A673 (cell line): Measurements from ENCODE around the gene DDAH1. TPM values are rescaled to one million over a fixed set of nuclear protein-coding genes. Genes with fewer than 3 reads are reported as not detected.

Experiments used
- BruUV-seq: library from RNA; stranded (reverse); fragments of 400-500 nt; replicated peaks from 2 replicates; lab custom pipeline; 2021; lab: Mats Ljungman, UMichigan
- CTCF ChIA-PET: fragments of 300-600 bp; sonication (Branson Sonifier 250); formaldehyde crosslinking; loops from one replicate; lab custom pipeline; 2022; ENCODE audit warnings: antibody characterized with exemption; lab: Charles Lee
- POLR2A ChIA-PET: fragments of 300-600 bp; sonication (Branson Sonifier 250); formaldehyde crosslinking; loops from one replicate; lab custom pipeline; 2022; ENCODE audit warnings: antibody characterized with exemption; ENCODE audit not compliant: low non-redundant PET; lab: Charles Lee
- DNase-seq: peaks from one replicate; pipeline ENCODE4 v3.0.0-alpha.2; 2015; ENCODE audit warnings: low spot score
- H3K27ac ChIP-seq: fragments of 200-600 bp; sonication (generic); 2 replicates; pipeline ENCODE4 v1.5.1; 2016; ENCODE audit warnings: mixed run types, low read depth, mild to moderate bottlenecking, mixed read lengths, antibody characterized with exemption, low read length; ENCODE audit not compliant: poor library complexity, severe bottlenecking
- H3K27me3 ChIP-seq: fragments of 200-600 bp; sonication (generic); replicated peaks from 2 replicates; pipeline ENCODE4 v1.6.1; 2017; ENCODE audit warnings: mixed run types, low read depth, mild to moderate bottlenecking, mixed read lengths, antibody characterized with exemption, low read length; ENCODE audit not compliant: insufficient read depth, poor library complexity
- H3K36me3 ChIP-seq: fragments of 200-600 bp; sonication (generic); 2 replicates; pipeline ENCODE4 v1.6.1; 2016; ENCODE audit warnings: mixed run types, mild to moderate bottlenecking, mixed read lengths, antibody characterized with exemption, low read length; ENCODE audit not compliant: insufficient read depth, poor library complexity, severe bottlenecking
- H3K4me1 ChIP-seq: fragments of 200-600 bp; sonication (generic); 2 replicates; pipeline ENCODE4 v1.6.1; 2017; ENCODE audit warnings: mixed run types, mild to moderate bottlenecking, mixed read lengths, antibody characterized with exemption, low read length; ENCODE audit not compliant: insufficient read depth, poor library complexity, severe bottlenecking
- H3K4me3 ChIP-seq: fragments of 200-600 bp; sonication (generic); 2 replicates; pipeline ENCODE4 v1.5.1; 2016; ENCODE audit warnings: low read depth, mixed run types, mild to moderate bottlenecking, mixed read lengths, low read length; ENCODE audit not compliant: poor library complexity, severe bottlenecking
- H3K9me3 ChIP-seq: fragments of 200-600 bp; sonication (generic); 2 replicates; pipeline ENCODE4 v1.6.1; 2016; ENCODE audit warnings: mixed run types, low read depth, mild to moderate bottlenecking, mixed read lengths, antibody characterized with exemption, low read length; ENCODE audit not compliant: poor library complexity, severe bottlenecking
- CTCF ChIP-seq: fragments of 300-800, 200-600 bp; sonication (generic); conservative IDR thresholded peaks from 2 replicates; pipeline ENCODE4 v1.5.1; 2017; ENCODE audit warnings: low read depth, mild to moderate bottlenecking, antibody characterized with exemption, low read length, moderate library complexity, mixed read lengths
- EZH2 ChIP-seq: fragments of 200-600 bp; sonication (generic); IDR thresholded peaks from 2 replicates; pipeline ENCODE4 v1.6.1; 2017; ENCODE audit warnings: borderline replicate concordance, low read depth, mild to moderate bottlenecking, mixed read lengths, antibody characterized with exemption, low read length; ENCODE audit not compliant: poor library complexity, severe bottlenecking
- intact Hi-C: fragments of 100-400 bp; cut with micrococcal nuclease; formaldehyde crosslinking; loops from one replicate; pipeline ENCODE4 v1.10.0; 2022; ENCODE audit not compliant: unreplicated experiment
- total RNA-seq: library from RNA; stranded (reverse); gene quantifications from 2 replicates; pipeline ENCODE4 v1.2.3, GENCODE V29; 2021

Gene DDAH1
- total RNA-seq, 1 experiment from 2014 or later = 32.5 TPM

DNA sequence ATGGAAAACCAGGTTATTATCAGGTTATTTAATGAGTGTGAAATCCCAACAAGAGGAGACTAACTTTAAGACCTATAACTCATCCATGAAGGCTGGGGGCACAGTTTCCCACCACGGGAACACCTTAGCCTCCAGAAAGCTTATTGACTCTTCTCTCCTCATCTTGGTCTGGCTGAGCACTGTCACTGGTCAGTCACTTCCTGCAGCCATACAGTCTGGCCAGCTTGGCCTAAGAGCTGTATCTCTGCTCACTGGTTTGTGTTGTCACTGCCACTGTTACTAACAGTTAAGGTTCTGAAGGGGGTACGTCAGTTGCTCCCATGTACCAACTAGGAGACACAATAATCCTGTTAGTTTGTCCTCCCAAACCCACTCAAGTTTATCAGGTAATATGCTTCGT lies 16.7 kb upstream of the DDAH1 start:
- TF ChIP-seq EZH2 (no peak), CTCF (no peak)
- no peak for DNase-seq
- Histone ChIP-seq H3K4me3 (no peak overlapping the region), H3K27ac (no peak overlapping the region), H3K36me3 (no peaks in the 10 kb centered on the region), H3K4me1 (no peaks in the 10 kb centered on the region), H3K27me3 (no peaks in the 10 kb centered on the region), H3K9me3 (no peaks in the 10 kb centered on the region)
- intact Hi-C loops = no loop called here
- ChIA-PET CTCF (no interaction called here), POLR2A (no interaction called here)
- BruUV-seq = no TSS peak

DNA sequence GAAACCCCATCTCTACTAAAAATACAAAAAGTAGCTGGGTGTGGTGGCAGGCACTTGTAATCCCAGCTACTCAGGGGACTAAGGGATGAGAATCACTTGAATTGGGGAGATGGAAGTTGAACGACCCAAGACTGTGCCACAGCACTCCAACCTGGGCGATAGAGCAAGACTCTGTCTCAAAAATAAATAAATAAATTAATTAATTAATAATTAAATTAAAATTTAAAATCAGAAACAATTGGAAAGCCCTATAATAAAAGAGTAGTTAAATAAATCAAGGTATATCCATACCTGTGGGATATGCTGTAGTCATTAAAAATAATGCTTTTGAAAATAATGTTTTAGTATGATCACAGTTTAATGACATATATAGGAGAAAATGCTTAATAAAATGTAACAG lies 15.6 kb upstream of the DDAH1 start:
- DNase-seq = no peak
- intact Hi-C loops = no loop called here
- no TSS peak for BruUV-seq
- H3K4me3 ChIP-seq = no peak overlapping the region
- no peaks in the 10 kb centered on the region for H3K27me3 ChIP-seq
- no peak overlapping the region for H3K27ac ChIP-seq
- ChIA-PET POLR2A (no interaction called here), CTCF (no interaction called here)
- no peaks in the 10 kb centered on the region for H3K36me3 ChIP-seq
- H3K9me3 ChIP-seq = no peaks in the 10 kb centered on the region
- TF ChIP-seq CTCF (no peak), EZH2 (no peak)
- no peaks in the 10 kb centered on the region for H3K4me1 ChIP-seq

- Histone ChIP-seq H3K27ac (no peak overlapping the region), H3K9me3 (no peaks in the 10 kb centered on the region), H3K27me3 (no peaks in the 10 kb centered on the region), H3K4me3 (no peak overlapping the region), H3K4me1 (no peaks in the 10 kb centered on the region), H3K36me3 (no peaks in the 10 kb centered on the region)
- DNase-seq = no peak
- intact Hi-C loops = no loop called here
- no TSS peak for BruUV-seq
- ChIA-PET POLR2A (no interaction called here), CTCF (no interaction called here)
- TF ChIP-seq CTCF = no peak
Observed at GRCh38 chr1:85479491-85479890, 14.5 kb upstream of the DDAH1 start.
